H1 (cell line): Measurements from ENCODE around the gene SPDYE3. TPM values are rescaled to one million over a fixed set of nuclear protein-coding genes. Genes with fewer than 3 reads are reported as not detected.

Experiments
- CTCF ChIA-PET: fragments of 300-600 bp; sonication (Branson Sonifier 250); formaldehyde crosslinking; loops from one replicate; lab custom pipeline; 2021; ENCODE audit not compliant: partially characterized antibody; lab: Charles Lee
- POLR2A ChIA-PET: fragments of 300-600 bp; sonication (Branson Sonifier 250); formaldehyde crosslinking; loops from one replicate; lab custom pipeline; 2021; ENCODE audit warnings: inconsistent platforms; ENCODE audit not compliant: partially characterized antibody; lab: Charles Lee
- DNase-seq, 2 experiments: peaks; one replicate each; pipeline versions ENCODE4 v3.0.0 to v3.0.0-alpha.2; 2010 to 2022; ENCODE audit warnings: low spot score in 2 of 2, low read depth in 1 of 2, mixed read lengths in 1 of 2
- FAIRE-seq: peaks from 2 replicates; lab custom pipeline; 2011; peaks lifted over from hg19 to GRCh38; lab: Jason Lieb, UNC
- H2AFZ ChIP-seq: 2 replicates; pipeline ENCODE4 v1.8.1; 2012; ENCODE audit warnings: low read length, inconsistent platforms
- H2AK5ac ChIP-seq: 2 replicates; pipeline ENCODE4 v1.6.1; 2013; ENCODE audit warnings: low read depth, low read length
- H2BK120ac ChIP-seq: replicated peaks from 2 replicates; pipeline ENCODE3; 2013; ENCODE audit warnings: low read depth, low read length, inconsistent platforms
- H2BK12ac ChIP-seq: 2 replicates; pipeline ENCODE4 v1.6.1; 2013; ENCODE audit warnings: low read depth, low read length
- H2BK15ac ChIP-seq: 2 replicates; pipeline ENCODE4 v1.6.1; 2013; ENCODE audit warnings: low read length
- H2BK20ac ChIP-seq: 2 replicates; pipeline ENCODE4 v1.6.1; 2013; ENCODE audit warnings: low read length
- H2BK5ac ChIP-seq: 2 replicates; pipeline ENCODE4 v1.6.1; 2013; ENCODE audit warnings: low read depth, low read length
- H3K14ac ChIP-seq: 2 replicates; pipeline ENCODE4 v1.6.1; 2013; ENCODE audit warnings: inconsistent platforms; ENCODE audit not compliant: insufficient read length
- H3K18ac ChIP-seq: 2 replicates; pipeline ENCODE4 v1.6.1; 2013; ENCODE audit warnings: low read length; ENCODE audit errors: extremely low read depth
- H3K23ac ChIP-seq: 2 replicates; pipeline ENCODE4 v1.6.1; 2013; ENCODE audit warnings: inconsistent platforms; ENCODE audit not compliant: insufficient read length
- H3K23me2 ChIP-seq: 2 replicates; pipeline ENCODE4 v1.6.1; 2013; ENCODE audit warnings: low read depth, low read length
- H3K27ac ChIP-seq: 2 replicates; pipeline ENCODE4 v1.6.1; 2011; ENCODE audit warnings: low read depth, low read length, inconsistent platforms
- H3K27me3 ChIP-seq, 4 experiments: replicated peaks in 1 of 4; 1 replicate in 1 of 4; 2 replicates in 3 of 4; pipeline versions ENCODE4 v1.6.1 to v1.8.1; 2011 to 2013; ENCODE audit warnings: low read length in 3 of 4, mild to moderate bottlenecking in 3 of 4, inconsistent platforms in 2 of 4, mixed read lengths in 2 of 4, moderate library complexity in 1 of 4; ENCODE audit not compliant: control insufficient read depth in 3 of 4, insufficient read depth in 3 of 4; ENCODE audit errors: extremely low read depth in 1 of 4
- H3K36me3 ChIP-seq, 4 experiments: 2 replicates each; pipeline versions ENCODE4 v1.6.1 to v1.8.1; 2011 to 2013; ENCODE audit warnings: mild to moderate bottlenecking in 4 of 4, low read length in 3 of 4, moderate library complexity in 2 of 4, control low read depth in 1 of 4, inconsistent platforms in 1 of 4; ENCODE audit not compliant: insufficient read depth in 4 of 4, control insufficient read depth in 2 of 4
- H3K4ac ChIP-seq: replicated peaks from 2 replicates; pipeline ENCODE3; 2013; ENCODE audit warnings: low read length, low read depth, mixed read lengths, inconsistent platforms; ENCODE audit not compliant: insufficient read length
- H3K4me1 ChIP-seq, 4 experiments: replicated peaks in 1 of 4; 1 replicate in 1 of 4; 2 replicates in 3 of 4; pipeline versions ENCODE4 v1.6.1 to v1.8.1; 2011 to 2013; ENCODE audit warnings: low read length in 3 of 4, inconsistent platforms in 2 of 4, mixed read lengths in 1 of 4; ENCODE audit not compliant: insufficient read depth in 4 of 4, control insufficient read depth in 3 of 4
- H3K4me2 ChIP-seq, 2 experiments: 2 replicates each; pipeline versions ENCODE4 v1.6.1 to v1.8.1; 2011 to 2013; ENCODE audit warnings: low read depth in 2 of 2, low read length in 2 of 2, control low read depth in 1 of 2, inconsistent platforms in 1 of 2, mild to moderate bottlenecking in 1 of 2; ENCODE audit not compliant: insufficient read depth in 1 of 2
- H3K4me3 ChIP-seq, 4 experiments: fragments of 200-600, 300-600 bp in 1 of 4; sonication (generic), shearing (Covaris generic), sonication (Bioruptor Twin) in 1 of 4; 2 replicates each; pipeline versions ENCODE4 v1.5.1 to v1.8.1; 2011 to 2016; ENCODE audit warnings: low read length in 4 of 4, low read depth in 3 of 4, control low read depth in 2 of 4, inconsistent platforms in 2 of 4, mild to moderate bottlenecking in 2 of 4, mixed read lengths in 1 of 4, moderate library complexity in 1 of 4; ENCODE audit not compliant: insufficient read depth in 2 of 4; ENCODE audit errors: extremely low read depth in 1 of 4
- H3K56ac ChIP-seq: replicated peaks from 2 replicates; pipeline ENCODE3; 2013; ENCODE audit warnings: low read depth, mild to moderate bottlenecking, mixed read lengths, low read length, inconsistent platforms; ENCODE audit not compliant: insufficient read length
- H3K79me1 ChIP-seq: 2 replicates; pipeline ENCODE4 v1.6.1; 2013; ENCODE audit warnings: low read depth, low read length, control low read depth
- H3K79me2 ChIP-seq, 2 experiments: 2 replicates each; pipeline versions ENCODE4 v1.6.1 to v1.8.1; 2012 to 2013; ENCODE audit warnings: low read length in 2 of 2, mild to moderate bottlenecking in 2 of 2, inconsistent platforms in 1 of 2; ENCODE audit not compliant: insufficient read depth in 2 of 2, control insufficient read depth in 1 of 2
- H3K9ac ChIP-seq, 4 experiments: replicated peaks in 1 of 4; 1 replicate in 1 of 4; 2 replicates in 3 of 4; pipeline versions ENCODE4 v1.6.1 to v1.8.1; 2011 to 2013; ENCODE audit warnings: low read depth in 3 of 4, low read length in 3 of 4, control low read depth in 2 of 4, mild to moderate bottlenecking in 2 of 4, moderate library complexity in 2 of 4, inconsistent platforms in 1 of 4; ENCODE audit errors: extremely low read depth in 1 of 4
- H3K9me3 ChIP-seq, 2 experiments: 2 replicates each; pipeline versions ENCODE4 v1.6.1 to v1.8.1; 2012 to 2013; ENCODE audit warnings: mild to moderate bottlenecking in 2 of 2, moderate library complexity in 2 of 2, control low read depth in 1 of 2, inconsistent platforms in 1 of 2, low read depth in 1 of 2, low read length in 1 of 2, mixed read lengths in 1 of 2; ENCODE audit not compliant: insufficient read depth in 2 of 2
- H4K20me1 ChIP-seq, 2 experiments: replicated peaks in 1 of 2; 2 replicates each; pipeline versions ENCODE3 to v1.8.1; 2011 to 2013; ENCODE audit warnings: inconsistent platforms in 2 of 2, low read length in 2 of 2, mild to moderate bottlenecking in 1 of 2; ENCODE audit not compliant: insufficient read depth in 2 of 2, control insufficient read depth in 1 of 2
- H4K5ac ChIP-seq: 2 replicates; pipeline ENCODE4 v1.6.1; 2013; ENCODE audit warnings: low read length, low read depth, mixed read lengths, inconsistent platforms; ENCODE audit not compliant: insufficient read length
- H4K8ac ChIP-seq: 2 replicates; pipeline ENCODE4 v1.8.0; 2013; ENCODE audit warnings: mild to moderate bottlenecking, moderate library complexity, low read length, inconsistent platforms; ENCODE audit not compliant: insufficient read depth; ENCODE audit errors: extremely low read depth
- H4K91ac ChIP-seq: replicated peaks from 2 replicates; pipeline ENCODE3; 2013; ENCODE audit warnings: low read length, mixed read lengths, inconsistent platforms; ENCODE audit not compliant: insufficient read length
- RBBP5 ChIP-seq: IDR thresholded peaks from 2 replicates; pipeline ENCODE4 v1.7.1; 2012; ENCODE audit warnings: low read depth, mild to moderate bottlenecking, inconsistent platforms, low read length, moderate library complexity, borderline replicate concordance
- polyA plus RNA-seq, 7 experiments: library from polyadenylated mRNA; depleted of rRNA in 3 of 7; stranded (reverse) in 5 of 7; unstranded in 2 of 7; fragments of >200 nt in 5 of 7; fragments of 200-250 nt in 2 of 7; gene quantifications; 1 replicate in 5 of 7; 2 replicates in 1 of 7; 4 replicates in 1 of 7; pipeline versions ENCODE4 v1.2.1 to v1.2.3, GENCODE V29; 2011 to 2013; ENCODE audit warnings: missing spikeins in 2 of 7, mixed read lengths in 2 of 7
- total RNA-seq: library from RNA; stranded (reverse); fragmentation: NEBNext Ultra II Directional; extraction: Animal tissue kit (Norgen Biotek cat#: 25700); gene quantifications from 2 replicates; pipeline ENCODE4 v1.2.1, GENCODE V29; 2021
- TF ChIP-seq, protein P1 (sequence below): IDR thresholded peaks from 2 replicates; pipeline ENCODE4 v1.6.1; 2011; ENCODE audit warnings: low read depth, mild to moderate bottlenecking, low read length; ENCODE audit not compliant: insufficient read depth

Gene SPDYE3
- total and polyA plus RNA-seq, 2 of the 8 experiments (the other 6 are each of a cell fraction or from before 2014, with no cell fraction given): not detected

DNA sequence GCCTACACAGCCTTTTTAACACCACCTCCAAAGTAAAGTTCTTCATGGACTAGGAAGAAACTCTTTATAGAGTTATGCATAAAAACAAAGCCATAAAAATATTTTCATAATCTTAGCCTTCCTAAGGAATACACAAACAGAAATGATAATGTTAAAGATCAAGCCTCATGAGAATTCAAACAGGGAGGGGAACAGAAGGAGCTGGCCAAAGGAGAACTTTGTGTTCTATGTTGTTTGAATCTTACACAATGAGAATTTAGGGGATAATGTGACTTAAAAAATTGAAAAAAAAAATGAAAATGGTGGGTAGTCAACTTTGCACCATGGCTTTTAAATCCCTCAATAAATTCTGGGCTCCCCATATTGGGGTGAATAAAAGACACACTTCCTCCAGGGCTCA lies 41.3 kb downstream of the SPDYE3 start:
- ChIA-PET CTCF (no interaction called here), POLR2A (interaction anchor here (1.4 kb wide), 1 partner anchor 18 kb away, joined by 3 read pairs; no protein-coding TSS in a partner anchor)
- peaks cover 20 to 69% (median 50%) of the 10 kb centered on the region in 4 experiments for H3K36me3 ChIP-seq
- DNase-seq (no peak), FAIRE-seq (no peak)
- no peak overlapping the region for H3K14ac ChIP-seq
- H3K23ac ChIP-seq: no peak overlapping the region
- no peak overlapping the region for H2BK12ac ChIP-seq
- H3K9ac ChIP-seq: no peak overlapping the region
- H3K4me3 ChIP-seq: no peak overlapping the region
- H3K9me3 ChIP-seq: no peaks in the 10 kb centered on the region
- no peak overlapping the region for H2BK5ac ChIP-seq
- no peak overlapping the region for H2BK15ac ChIP-seq
- H4K5ac ChIP-seq: no peak overlapping the region
- no peak overlapping the region for H3K56ac ChIP-seq
- peaks cover 0 to 12% of the 10 kb centered on the region in 2 experiments for H4K20me1 ChIP-seq
- H2BK120ac ChIP-seq: no peak overlapping the region
- TF ChIP-seq RBBP5: no peak
- TF ChIP-seq, protein P1, sequence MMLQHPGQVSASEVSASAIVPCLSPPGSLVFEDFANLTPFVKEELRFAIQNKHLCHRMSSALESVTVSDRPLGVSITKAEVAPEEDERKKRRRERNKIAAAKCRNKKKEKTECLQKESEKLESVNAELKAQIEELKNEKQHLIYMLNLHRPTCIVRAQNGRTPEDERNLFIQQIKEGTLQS: no peak
- no peaks in the 10 kb centered on the region for H3K23me2 ChIP-seq
- H3K27me3 ChIP-seq: no peaks in the 10 kb centered on the region
- H3K27ac ChIP-seq: no peak overlapping the region
- H3K18ac ChIP-seq: no peak overlapping the region
- no peak overlapping the region for H2AK5ac ChIP-seq
- H4K91ac ChIP-seq: no peak overlapping the region
- no peak overlapping the region for H4K8ac ChIP-seq
- H2AFZ ChIP-seq: no peak overlapping the region
- H3K4me1 ChIP-seq: no peaks in the 10 kb centered on the region
- no peak overlapping the region for H3K4me2 ChIP-seq
- peaks cover 2% of the 10 kb centered on the region; the same call in 1 of the 2 replicates for H3K79me1 ChIP-seq
- H3K79me2 ChIP-seq: no peaks in the 10 kb centered on the region
- no peak overlapping the region for H2BK20ac ChIP-seq
- H3K4ac ChIP-seq: no peak overlapping the region
